ENCODE data around the gene GLMP.

DNA sequence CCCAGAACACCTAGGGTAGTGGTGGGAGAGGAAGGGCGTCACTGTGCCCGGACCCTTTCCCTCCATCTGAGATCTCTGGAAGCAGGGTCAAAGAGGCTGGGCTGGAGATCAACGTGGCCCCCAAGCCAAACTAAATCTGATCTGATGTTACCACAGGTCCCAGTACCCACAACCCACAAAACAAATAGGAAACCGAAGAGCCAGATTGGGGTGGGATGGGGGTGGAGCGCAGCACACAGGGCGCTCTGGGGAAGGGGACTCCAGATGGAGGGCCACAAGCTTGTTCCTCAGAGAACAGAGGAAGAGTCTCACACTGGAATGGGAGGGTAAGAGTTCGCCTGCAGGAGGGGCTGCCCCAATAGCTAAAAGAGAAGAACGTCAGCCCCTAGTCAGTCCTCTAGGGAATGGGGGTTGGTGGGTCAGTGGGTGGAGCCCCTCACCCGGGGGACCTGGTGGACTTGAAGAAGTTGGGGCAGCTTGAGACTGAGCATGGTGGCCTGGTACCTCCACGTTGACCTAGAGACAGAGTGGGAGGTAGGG, 49.2 kb downstream of the GLMP start:
- TF ChIP-seq ZNF232 (CRISPR knock-in tag; IDR thresholded peaks at IDR 0.05) (no peak), NR2C2 (CRISPR knock-in tag; IDR thresholded peaks at IDR 0.05) (no peak), FOXK1 (CRISPR knock-in tag; IDR thresholded peaks at IDR 0.05) (no peak), MXD4 (CRISPR knock-in tag; IDR thresholded peaks at IDR 0.05; ENCODE audit: borderline replicate concordance) (no peak), ZNF671 (CRISPR knock-in tag; IDR thresholded peaks at IDR 0.05) (no peak), ESRRA (CRISPR knock-in tag; IDR thresholded peaks at IDR 0.05; ENCODE audit: borderline replicate concordance) (no peak)
- TF ChIP-seq, protein P1, sequence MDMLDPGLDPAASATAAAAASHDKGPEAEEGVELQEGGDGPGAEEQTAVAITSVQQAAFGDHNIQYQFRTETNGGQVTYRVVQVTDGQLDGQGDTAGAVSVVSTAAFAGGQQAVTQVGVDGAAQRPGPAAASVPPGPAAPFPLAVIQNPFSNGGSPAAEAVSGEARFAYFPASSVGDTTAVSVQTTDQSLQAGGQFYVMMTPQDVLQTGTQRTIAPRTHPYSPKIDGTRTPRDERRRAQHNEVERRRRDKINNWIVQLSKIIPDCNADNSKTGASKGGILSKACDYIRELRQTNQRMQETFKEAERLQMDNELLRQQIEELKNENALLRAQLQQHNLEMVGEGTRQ (CRISPR knock-in tag; IDR thresholded peaks at IDR 0.05), result no peak
- TF ChIP-seq, protein P2, sequence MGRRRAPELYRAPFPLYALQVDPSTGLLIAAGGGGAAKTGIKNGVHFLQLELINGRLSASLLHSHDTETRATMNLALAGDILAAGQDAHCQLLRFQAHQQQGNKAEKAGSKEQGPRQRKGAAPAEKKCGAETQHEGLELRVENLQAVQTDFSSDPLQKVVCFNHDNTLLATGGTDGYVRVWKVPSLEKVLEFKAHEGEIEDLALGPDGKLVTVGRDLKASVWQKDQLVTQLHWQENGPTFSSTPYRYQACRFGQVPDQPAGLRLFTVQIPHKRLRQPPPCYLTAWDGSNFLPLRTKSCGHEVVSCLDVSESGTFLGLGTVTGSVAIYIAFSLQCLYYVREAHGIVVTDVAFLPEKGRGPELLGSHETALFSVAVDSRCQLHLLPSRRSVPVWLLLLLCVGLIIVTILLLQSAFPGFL (CRISPR knock-in tag; IDR thresholded peaks at IDR 0.05; ENCODE audit: borderline replicate concordance), result no peak
- TF ChIP-seq, protein P3, sequence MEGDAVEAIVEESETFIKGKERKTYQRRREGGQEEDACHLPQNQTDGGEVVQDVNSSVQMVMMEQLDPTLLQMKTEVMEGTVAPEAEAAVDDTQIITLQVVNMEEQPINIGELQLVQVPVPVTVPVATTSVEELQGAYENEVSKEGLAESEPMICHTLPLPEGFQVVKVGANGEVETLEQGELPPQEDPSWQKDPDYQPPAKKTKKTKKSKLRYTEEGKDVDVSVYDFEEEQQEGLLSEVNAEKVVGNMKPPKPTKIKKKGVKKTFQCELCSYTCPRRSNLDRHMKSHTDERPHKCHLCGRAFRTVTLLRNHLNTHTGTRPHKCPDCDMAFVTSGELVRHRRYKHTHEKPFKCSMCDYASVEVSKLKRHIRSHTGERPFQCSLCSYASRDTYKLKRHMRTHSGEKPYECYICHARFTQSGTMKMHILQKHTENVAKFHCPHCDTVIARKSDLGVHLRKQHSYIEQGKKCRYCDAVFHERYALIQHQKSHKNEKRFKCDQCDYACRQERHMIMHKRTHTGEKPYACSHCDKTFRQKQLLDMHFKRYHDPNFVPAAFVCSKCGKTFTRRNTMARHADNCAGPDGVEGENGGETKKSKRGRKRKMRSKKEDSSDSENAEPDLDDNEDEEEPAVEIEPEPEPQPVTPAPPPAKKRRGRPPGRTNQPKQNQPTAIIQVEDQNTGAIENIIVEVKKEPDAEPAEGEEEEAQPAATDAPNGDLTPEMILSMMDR (IDR thresholded peaks at IDR 0.05), result no peak
